IMR-90 (cell line): Measurements from ENCODE around the gene UGT1A7.

Source experiments
- CEBPB ChIP-seq: IDR thresholded peaks from 2 replicates; pipeline ENCODE4 v1.6.1; 2012; ENCODE audit warnings: low read depth, low read length, improper control_type of control experiment
- CHD1 ChIP-seq: IDR thresholded peaks from 2 replicates; pipeline ENCODE4 v1.6.1; 2012; ENCODE audit warnings: low read depth, low read length, improper control_type of control experiment
- CTCF ChIP-seq: conservative IDR thresholded peaks from 2 replicates; pipeline ENCODE4 v1.5.1; 2012; ENCODE audit warnings: mild to moderate bottlenecking, low read depth, low read length, improper control_type of control experiment
- MAFK ChIP-seq: IDR thresholded peaks from 2 replicates; pipeline ENCODE4 v1.6.1; 2012; ENCODE audit warnings: low read depth, low read length, improper control_type of control experiment
- MXI1 ChIP-seq: IDR thresholded peaks from 2 replicates; pipeline ENCODE4 v1.6.1; 2012; ENCODE audit warnings: low read depth, mild to moderate bottlenecking, low read length, moderate library complexity, borderline replicate concordance
- NFE2L2 ChIP-seq: fragments of 150-350 bp; IDR thresholded peaks from 2 replicates; pipeline ENCODE4 v1.6.1; 2016; ENCODE audit warnings: low read depth, mild to moderate bottlenecking, low read length
- POLR2A ChIP-seq: IDR thresholded peaks from 2 replicates; pipeline ENCODE4 v1.6.1; 2012; ENCODE audit warnings: mild to moderate bottlenecking, low read depth, low read length
- RAD21 ChIP-seq: IDR thresholded peaks from 2 replicates; pipeline ENCODE4 v1.6.1; 2012; ENCODE audit warnings: low read length, improper control_type of control experiment
- USF2 ChIP-seq: fragments of 150-350 bp; IDR thresholded peaks from 2 replicates; pipeline ENCODE4 v1.6.1; 2017; ENCODE audit warnings: mild to moderate bottlenecking, antibody characterized with exemption, low read length, low read depth

- TF ChIP-seq CTCF, result no peak
- TF ChIP-seq NFE2L2, result no peak
- TF ChIP-seq CEBPB, result no peak
- no peak for TF ChIP-seq RAD21
- TF ChIP-seq POLR2A, result no peak
- TF ChIP-seq MXI1, result no peak
- TF ChIP-seq USF2, result no peak
- TF ChIP-seq CHD1, result no peak
- TF ChIP-seq MAFK, result no peak
These were observed 117.5 kb downstream of the UGT1A7 start for GRCh38 chr2:233799087-233799665.
